Right lobe of liver (tissue), 6 donors: ENCODE results near the gene C18orf54. TPM values are rescaled to one million over a fixed set of nuclear protein-coding genes. Genes with fewer than 3 reads are reported as not detected.
"Not testable (repeated sequence)": the region's sequence is repeated elsewhere in the genome, so short reads cannot be mapped to it uniquely, and the experiment has no call there.

ENCODE experiments used
- ATAC-seq, 4 donors: fragments of 200-7000 bp; cut with Tn5 transposase; one replicate each; pipeline ENCODE4 v1.9.1; 2020; ENCODE audit warnings: mild to moderate bottlenecking in 4 of 4, moderate library complexity in 4 of 4
- DNase-seq, 3 donors: peaks; one replicate each; pipeline ENCODE4 v3.0.0-alpha.2; 2020
- H3K27ac ChIP-seq, 3 donors: fragments of 200-600 bp; one replicate each; pipeline ENCODE4 v1.8.0; 2022
- H3K27me3 ChIP-seq, 2 donors: fragments of 200-600 bp; one replicate each; pipeline ENCODE4 v1.8.0; 2022
- H3K36me3 ChIP-seq, 4 donors: fragments of 200-600 bp; sonication (generic) in 1 of 4; one replicate each; pipeline versions ENCODE4 v1.5.1 to v1.8.0; 2017 to 2022; ENCODE audit warnings: control low read depth in 1 of 4
- H3K4me1 ChIP-seq, 4 donors: fragments of 200-600 bp; sonication (generic) in 1 of 4; one replicate each; pipeline versions ENCODE4 v1.5.1 to v1.8.0; 2017 to 2022; ENCODE audit warnings: control low read depth in 1 of 4
- H3K4me3 ChIP-seq, 3 donors: fragments of 200-600 bp; one replicate each; pipeline ENCODE4 v1.8.0; 2022
- H3K9me3 ChIP-seq, 4 donors: fragments of 200-600 bp; sonication (generic) in 1 of 4; one replicate each; pipeline versions ENCODE4 v1.5.1 to v1.8.0; 2017 to 2022; ENCODE audit warnings: control low read depth in 1 of 4
- CTCF ChIP-seq, 4 donors: fragments of 200-600 bp in 3 of 4; fragments of 450-650 bp in 1 of 4; IDR thresholded peaks; one replicate each; pipeline versions ENCODE4 v1.5.1 to v1.8.0; 2016 to 2022; ENCODE audit warnings: antibody characterized with exemption in 4 of 4, mild to moderate bottlenecking in 2 of 4
- POLR2A ChIP-seq: fragments of 450-650 bp; IDR thresholded peaks from one replicate; pipeline ENCODE4 v1.6.1; 2017; ENCODE audit warnings: antibody characterized with exemption, mild to moderate bottlenecking
- WGBS: methylation state at CpG from one replicate; pipeline ENCODE4 v1.1.6; 2018; ENCODE audit warnings: low coverage, low lambda C conversion rate; ENCODE audit not compliant: insufficient coverage; ENCODE audit errors: missing lambda C conversion rate; 5-methylcytosine and 5-hydroxymethylcytosine counted together
- intact Hi-C, 2 donors: fragments of 100-400 bp; cut with DNase I; formaldehyde crosslinking; loops; one replicate each; pipeline versions ENCODE4 v1.11.2 to v1.14.1; 2022
- long read RNA-seq: library from polyadenylated mRNA; unstranded; transcript quantifications from one replicate; pipeline ENCODE4 v2.0.0, GENCODE V29; 2019
- total RNA-seq, 6 experiments: library from RNA; depleted of rRNA in 2 of 6; stranded (reverse); fragments of >200 nt in 2 of 6; fragmentation: NEBNext Ultra II Directional in 3 of 6; extraction: Animal tissue kit (Norgen Biotek cat#: 25700) in 3 of 6; gene quantifications; one replicate each; pipeline versions ENCODE4 v1.1.0 to v1.2.4, GENCODE V29; 2016 to 2023
- donor health status: DM: no; HTN: yes; CAD: no.
- donor health status: DM: no; HTN: no; CAD: no.
- donor health status: DM: no; HTN: no; CAD: no.
- donor health status: DM: no; HTN: yes; CAD: no.
- donor health status: DM: no; HTN: yes; CAD: no.

C18orf54 gene
- under 1 TPM; 0.12 to 0.55 (median 0.33) TPM for total RNA-seq
- long read RNA-seq: 0 reads

- TF ChIP-seq POLR2A (no peak), CTCF (IDR thresholded peaks at IDR 0.05) (peak in 3 of 4 donors; percentile 11 to 24 (median 16))
- no peak within 1 kb of the TSS for H3K27ac ChIP-seq
- peak; percentile 98 to 99 (median 98) for ATAC-seq
- H3K4me1 ChIP-seq: peaks cover 0 to 9% (median 0%) of the 10 kb centered on the region in 4 donors
- H3K36me3 ChIP-seq: no peaks in the 10 kb centered on the region
- WGBS: 0% methylated on average over 17 of the region's 62 CpGs
- intact Hi-C loops: no loop called here
- DNase-seq: peak; percentile 84 to 90 (median 88)
- H3K27me3 ChIP-seq: no peaks in the 10 kb centered on the region
- no peaks in the 10 kb centered on the region for H3K9me3 ChIP-seq
- peak within 1 kb of the TSS; percentile 55 to 63 (median 60) for H3K4me3 ChIP-seq
Measured at GRCh38 chr18:54357660-54358494, at the start of gene C18orf54, which contains the start of gene STARD6. Gene C18orf54, plus strand, starts transcription at chr18:54357906. Its CDS starts 2,667 bp downstream, at chr18:54360573. Gene STARD6, minus strand, starts transcription at chr18:54357858. Its CDS starts 3,285 bp downstream, at chr18:54354573.

DNA sequence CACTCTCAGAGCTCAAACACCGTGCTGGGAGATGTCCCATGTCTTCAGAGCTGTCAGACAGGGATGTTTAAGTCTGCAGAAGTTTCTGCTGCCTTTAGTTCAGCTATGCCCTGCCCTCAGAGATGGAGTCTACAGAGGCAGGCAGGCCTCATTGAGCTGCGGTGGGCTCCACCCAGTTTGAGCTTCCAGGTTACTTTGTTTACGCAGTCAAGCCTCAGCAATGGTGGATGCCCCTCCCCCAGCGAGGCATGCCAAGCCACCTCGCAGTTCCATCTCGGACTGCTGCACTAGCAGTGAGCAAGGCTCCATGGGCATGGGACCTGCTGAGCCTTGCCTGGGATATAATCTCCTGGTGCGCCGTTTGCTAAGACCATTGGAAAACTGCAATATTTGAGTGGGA, 48.1 kb upstream of the C18orf54 start:
- H3K27ac ChIP-seq, H3K4me3 ChIP-seq, ATAC-seq, H3K9me3 ChIP-seq, DNase-seq, H3K27me3 ChIP-seq, intact Hi-C loops, H3K36me3 ChIP-seq, H3K4me1 ChIP-seq: not testable (repeated sequence)
- WGBS: no CpG with 5 or more reads among the region's 8 CpGs

DNA sequence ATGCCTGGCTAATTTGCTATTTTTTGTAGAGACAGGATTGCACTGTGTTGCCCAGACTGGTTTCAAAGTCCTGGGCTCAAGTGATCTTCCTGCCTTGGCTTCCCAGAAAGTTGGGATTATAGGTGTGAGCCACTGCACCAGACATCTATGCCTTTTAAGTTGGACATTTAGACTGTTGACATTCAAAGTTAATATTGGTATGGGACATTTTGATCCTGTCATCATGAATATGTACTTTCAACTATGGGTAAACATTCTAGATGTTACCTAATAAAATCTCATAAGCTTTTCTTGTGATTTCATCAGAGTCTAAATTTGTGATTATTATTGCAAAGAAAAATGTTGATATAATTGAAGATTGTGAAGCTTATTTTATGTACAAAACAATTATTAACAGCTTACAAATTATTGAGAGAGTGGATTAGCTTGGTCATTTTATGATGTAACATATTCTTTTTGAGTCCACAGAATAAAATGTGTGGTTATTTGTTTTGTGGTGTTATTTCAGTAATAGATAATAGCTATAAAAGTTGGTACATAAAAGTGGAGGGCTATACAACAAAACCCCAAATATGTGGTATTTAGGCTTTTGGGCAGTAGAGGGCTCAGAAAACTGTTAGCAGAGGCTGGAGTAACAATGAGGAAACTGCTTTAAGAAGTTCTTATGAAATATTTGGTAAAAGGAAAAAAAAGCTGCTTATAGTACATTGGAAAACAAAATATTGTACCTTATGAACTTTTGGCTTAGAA, 41.5 kb upstream of the C18orf54 start:
- intact Hi-C loops: no loop called here
- no peak for DNase-seq
- TF ChIP-seq CTCF (IDR thresholded peaks at IDR 0.05) (no peak), POLR2A (no peak)

GRCh38 chr18:54323561-54323960, 34.1 kb upstream of the C18orf54 start:
- Histone ChIP-seq H3K4me3 (no peak overlapping the region), H3K36me3 (no peaks in the 10 kb centered on the region), H3K9me3 (no peaks in the 10 kb centered on the region), H3K4me1 (no peaks in the 10 kb centered on the region), H3K27ac (no peak overlapping the region), H3K27me3 (no peaks in the 10 kb centered on the region)
- no peak for DNase-seq
- ATAC-seq: no peak
- TF ChIP-seq POLR2A (no peak), CTCF (IDR thresholded peaks at IDR 0.05) (no peak)
- intact Hi-C loops: no loop called here

More for the DNA sequence above, 41.5 kb upstream of the C18orf54 start:
- Histone ChIP-seq H3K4me3 (no peak overlapping the region), H3K27me3 (no peaks in the 10 kb centered on the region), H3K27ac (no peak overlapping the region), H3K9me3 (no peaks in the 10 kb centered on the region), H3K36me3 (no peaks in the 10 kb centered on the region), H3K4me1 (no peaks in the 10 kb centered on the region)
- ATAC-seq: no peak

GRCh38 chr18:54323970-54324369, 33.7 kb upstream of the C18orf54 start:
- no peak for ATAC-seq
- no peaks in the 10 kb centered on the region for H3K4me1 ChIP-seq
- H3K4me3 ChIP-seq: no peak overlapping the region
- no peak for DNase-seq
- 90% methylated on average over 2 of the region's 2 CpGs for WGBS
- no peaks in the 10 kb centered on the region for H3K9me3 ChIP-seq
- no peak overlapping the region for H3K27ac ChIP-seq
- TF ChIP-seq CTCF (IDR thresholded peaks at IDR 0.05) (no peak), POLR2A (no peak)
- intact Hi-C loops: no loop called here
- no peaks in the 10 kb centered on the region for H3K36me3 ChIP-seq
- H3K27me3 ChIP-seq: no peaks in the 10 kb centered on the region
